CD4-positive, alpha-beta memory T cell (primary cell): ENCODE results near the gene TDRD12. TPM values are rescaled to one million over a fixed set of nuclear protein-coding genes. Genes with fewer than 3 reads are reported as not detected.

Experiments
- CTCF ChIA-PET: fragments of 350-600 bp; sonication (Branson Sonifier 250); formaldehyde crosslinking; loops from one replicate; lab custom pipeline; 2021; ENCODE audit warnings: inconsistent platforms; ENCODE audit not compliant: partially characterized antibody; lab: Charles Lee
- POLR2A ChIA-PET: fragments of 350-600 bp; sonication (Branson Sonifier 250); formaldehyde crosslinking; loops from one replicate; lab custom pipeline; 2021; ENCODE audit not compliant: partially characterized antibody; lab: Charles Lee
- DNase-seq, 5 donors: peaks; one replicate each; pipeline versions ENCODE4 v3.0.0 to v3.0.0-alpha.2; 2020 to 2022; ENCODE audit warnings: mixed read lengths in 1 of 5
- H3K27ac ChIP-seq: one replicate; pipeline ENCODE4 v1.7.0; 2013; ENCODE audit warnings: low read depth, low read length
- H3K27me3 ChIP-seq: 2 replicates; pipeline ENCODE4 v1.7.0; 2013; ENCODE audit warnings: mild to moderate bottlenecking, low read length, moderate library complexity; ENCODE audit not compliant: insufficient read depth
- H3K36me3 ChIP-seq: 2 replicates; pipeline ENCODE4 v1.7.0; 2013; ENCODE audit warnings: mild to moderate bottlenecking, low read length, moderate library complexity; ENCODE audit not compliant: insufficient read depth
- H3K4me1 ChIP-seq: 2 replicates; pipeline ENCODE4 v1.7.0; 2013; ENCODE audit warnings: mild to moderate bottlenecking, low read length, moderate library complexity; ENCODE audit not compliant: insufficient read depth
- H3K4me3 ChIP-seq, 2 donors: one replicate each; pipeline ENCODE4 v1.7.0; 2013; ENCODE audit warnings: low read length in 2 of 2, mild to moderate bottlenecking in 1 of 2
- H3K9me3 ChIP-seq, 2 donors: one replicate each; pipeline ENCODE4 v1.7.0; 2013; ENCODE audit warnings: low read length in 2 of 2, control low read depth in 1 of 2; ENCODE audit not compliant: control insufficient read depth in 1 of 2
- H3K27ac Mint-ChIP-seq, 7 donors: one replicate each; pipeline ENCODE4 v1.8.0; 2020 to 2021; ENCODE audit warnings: mixed read lengths in 7 of 7, mild to moderate bottlenecking in 6 of 7, inconsistent platforms in 3 of 7, moderate library complexity in 3 of 7
- H3K27me3 Mint-ChIP-seq, 2 donors: one replicate each; pipeline ENCODE4 v1.8.0; 2020 to 2021; ENCODE audit warnings: mixed read lengths in 2 of 2
- H3K36me3 Mint-ChIP-seq, 2 donors: one replicate each; pipeline ENCODE4 v1.8.0; 2020 to 2021; ENCODE audit warnings: mixed read lengths in 2 of 2, inconsistent platforms in 1 of 2, mild to moderate bottlenecking in 1 of 2
- H3K4me1 Mint-ChIP-seq, 4 donors: one replicate each; pipeline ENCODE4 v1.8.0; 2020 to 2021; ENCODE audit warnings: mixed read lengths in 4 of 4, mild to moderate bottlenecking in 1 of 4
- H3K4me3 Mint-ChIP-seq, 8 donors: one replicate each; pipeline ENCODE4 v1.8.0; 2020 to 2021; ENCODE audit warnings: mixed read lengths in 8 of 8, mild to moderate bottlenecking in 7 of 8, moderate library complexity in 6 of 8, inconsistent platforms in 3 of 8
- H3K9me3 Mint-ChIP-seq, 8 donors: one replicate each; pipeline ENCODE4 v1.8.0; 2020 to 2021; ENCODE audit warnings: mixed read lengths in 8 of 8, mild to moderate bottlenecking in 5 of 8, inconsistent platforms in 3 of 8, moderate library complexity in 1 of 8
- intact Hi-C: fragments of 100-400 bp; cut with micrococcal nuclease; formaldehyde crosslinking; loops from one replicate; pipeline ENCODE4 v1.15.1; 2023
- polyA plus RNA-seq, 2 donors: library from polyadenylated mRNA; unstranded; fragments of 300-500 nt; fragmentation: Illumina TruSeq; gene quantifications; one replicate each; pipeline ENCODE4 v1.2.3, GENCODE V29; 2021
- total RNA-seq, 2 experiments: library from RNA; stranded (reverse); gene quantifications; one replicate each; pipeline ENCODE4 v1.2.3, GENCODE V29; 2021

Gene TDRD12
- total and polyA plus RNA-seq, 4 experiments from 2014 or later = 0.20 to 1.9 (median 0.65) TPM

GRCh38 chr19:32858559-32858958 lies 139.0 kb downstream of the TDRD12 start:
- Histone ChIP-seq H3K4me1 (no peaks in the 10 kb centered on the region), H3K27me3 (no peaks in the 10 kb centered on the region), H3K36me3 (no peaks in the 10 kb centered on the region), H3K9me3 (no peaks in the 10 kb centered on the region), H3K4me3 (no peak overlapping the region), H3K27ac (no peak overlapping the region)
- Mint-ChIP-seq H3K27me3 (no peaks in the 10 kb centered on the region), H3K36me3 (no peaks in the 10 kb centered on the region), H3K9me3 (no peaks in the 10 kb centered on the region), H3K27ac (no peak overlapping the region), H3K4me3 (no peak overlapping the region), H3K4me1 (peaks cover 0 to 1% (median 0%) of the 10 kb centered on the region in 4 donors)
- CTCF ChIA-PET = no interaction called here
- intact Hi-C loops = no loop called here
- DNase-seq = no peak
- POLR2A ChIA-PET = no interaction called here

- CTCF ChIA-PET = no interaction called here
- H3K4me3 Mint-ChIP-seq = no peak overlapping the region
Observed at GRCh38 chr19:32859591-32859990, 140.0 kb downstream of the TDRD12 start.

GRCh38 chr19:32861596-32861995 lies 142.0 kb downstream of the TDRD12 start:
- ChIA-PET CTCF (no interaction called here), POLR2A (interaction anchor here (0.5 kb wide), 1 partner anchor 158 kb away, joined by 4 read pairs; no protein-coding TSS in a partner anchor)
- Histone ChIP-seq H3K36me3 (no peaks in the 10 kb centered on the region), H3K27ac (no peak overlapping the region), H3K4me1 (no peaks in the 10 kb centered on the region), H3K27me3 (no peaks in the 10 kb centered on the region), H3K9me3 (no peaks in the 10 kb centered on the region), H3K4me3 (no peak overlapping the region)
- Mint-ChIP-seq H3K36me3 (no peaks in the 10 kb centered on the region), H3K9me3 (no peaks in the 10 kb centered on the region), H3K4me3 (no peak overlapping the region), H3K4me1 (peaks cover 0 to 1% (median 0%) of the 10 kb centered on the region in 4 donors), H3K27me3 (no peaks in the 10 kb centered on the region), H3K27ac (no peak overlapping the region)
- no peak for DNase-seq
- intact Hi-C loops = no loop called here

More at GRCh38 chr19:32859591-32859990, 140.0 kb downstream of the TDRD12 start:
- Mint-ChIP-seq H3K36me3 (no peaks in the 10 kb centered on the region), H3K27ac (no peak overlapping the region), H3K4me1 (peaks cover 0 to 1% (median 0%) of the 10 kb centered on the region in 4 donors), H3K9me3 (no peaks in the 10 kb centered on the region), H3K27me3 (no peaks in the 10 kb centered on the region)
- Histone ChIP-seq H3K4me3 (no peak overlapping the region), H3K27ac (no peak overlapping the region), H3K9me3 (no peaks in the 10 kb centered on the region), H3K27me3 (no peaks in the 10 kb centered on the region), H3K36me3 (no peaks in the 10 kb centered on the region), H3K4me1 (no peaks in the 10 kb centered on the region)
- intact Hi-C loops = no loop called here
- no peak for DNase-seq
- POLR2A ChIA-PET = no interaction called here

GRCh38 chr19:32862173-32862572 lies 142.6 kb downstream of the TDRD12 start:
- POLR2A ChIA-PET = no interaction called here
- H3K9me3 Mint-ChIP-seq = no peaks in the 10 kb centered on the region
- no peak for DNase-seq
- Histone ChIP-seq H3K27me3 (no peaks in the 10 kb centered on the region), H3K4me3 (no peak overlapping the region), H3K9me3 (no peaks in the 10 kb centered on the region), H3K4me1 (no peaks in the 10 kb centered on the region), H3K27ac (no peak overlapping the region), H3K36me3 (no peaks in the 10 kb centered on the region)
- H3K36me3 Mint-ChIP-seq = no peaks in the 10 kb centered on the region
- no peak overlapping the region for H3K27ac Mint-ChIP-seq
- H3K27me3 Mint-ChIP-seq = no peaks in the 10 kb centered on the region
- intact Hi-C loops = no loop called here
- no peak overlapping the region for H3K4me3 Mint-ChIP-seq
- CTCF ChIA-PET = no interaction called here
- H3K4me1 Mint-ChIP-seq = peaks cover 0 to 1% (median 0%) of the 10 kb centered on the region in 4 donors

GRCh38 chr19:32862741-32863140 lies 143.2 kb downstream of the TDRD12 start:
- Mint-ChIP-seq H3K27me3 (no peaks in the 10 kb centered on the region), H3K27ac (peak overlapping the region in 1 of 7 donors; percentile 48), H3K4me3 (no peak overlapping the region), H3K4me1 (peaks cover 0 to 1% (median 0%) of the 10 kb centered on the region in 4 donors), H3K9me3 (no peaks in the 10 kb centered on the region), H3K36me3 (no peaks in the 10 kb centered on the region)
- intact Hi-C loops = no loop called here
- Histone ChIP-seq H3K27me3 (no peaks in the 10 kb centered on the region), H3K27ac (no peak overlapping the region), H3K4me1 (no peaks in the 10 kb centered on the region), H3K36me3 (no peaks in the 10 kb centered on the region), H3K4me3 (no peak overlapping the region), H3K9me3 (no peaks in the 10 kb centered on the region)
- POLR2A ChIA-PET = no interaction called here
- DNase-seq = no peak
- CTCF ChIA-PET = no interaction called here

GRCh38 chr19:32863301-32863700 lies 143.7 kb downstream of the TDRD12 start:
- Histone ChIP-seq H3K9me3 (no peaks in the 10 kb centered on the region), H3K36me3 (no peaks in the 10 kb centered on the region), H3K27me3 (no peaks in the 10 kb centered on the region), H3K27ac (no peak overlapping the region), H3K4me1 (no peaks in the 10 kb centered on the region), H3K4me3 (no peak overlapping the region)
- DNase-seq = no peak
- CTCF ChIA-PET = no interaction called here
- intact Hi-C loops = no loop called here
- Mint-ChIP-seq H3K4me3 (no peak overlapping the region), H3K27me3 (no peaks in the 10 kb centered on the region), H3K27ac (no peak overlapping the region), H3K36me3 (no peaks in the 10 kb centered on the region), H3K9me3 (no peaks in the 10 kb centered on the region), H3K4me1 (peaks cover 0 to 1% (median 0%) of the 10 kb centered on the region in 4 donors)
- POLR2A ChIA-PET = no interaction called here

GRCh38 chr19:32863841-32864240 lies 144.3 kb downstream of the TDRD12 start:
- no peaks in the 10 kb centered on the region for H3K36me3 Mint-ChIP-seq
- no peak overlapping the region for H3K4me3 Mint-ChIP-seq
- H3K27ac Mint-ChIP-seq = peak overlapping the region in 2 of 7 donors; percentile 64 to 82
- no peaks in the 10 kb centered on the region for H3K9me3 Mint-ChIP-seq
- Histone ChIP-seq H3K27me3 (no peaks in the 10 kb centered on the region), H3K36me3 (no peaks in the 10 kb centered on the region), H3K27ac (no peak overlapping the region), H3K9me3 (no peaks in the 10 kb centered on the region), H3K4me1 (no peaks in the 10 kb centered on the region), H3K4me3 (no peak overlapping the region)
- no peak for DNase-seq
- ChIA-PET CTCF (no interaction called here), POLR2A (no interaction called here)
- intact Hi-C loops = no loop called here
- H3K4me1 Mint-ChIP-seq = peaks cover 0 to 1% (median 0%) of the 10 kb centered on the region in 4 donors
- no peaks in the 10 kb centered on the region for H3K27me3 Mint-ChIP-seq
